Caco-2 (cell line): ENCODE data around the gene ID3. TPM values are rescaled to one million over a fixed set of nuclear protein-coding genes. Genes with fewer than 3 reads are reported as not detected.

Experiments used
- BruUV-seq: library from RNA; stranded (reverse); fragments of 400-500 nt; replicated peaks from 2 replicates; lab custom pipeline; 2021; lab: Mats Ljungman, UMichigan
- CTCF ChIA-PET: fragments of 300-600 bp; sonication (Branson Sonifier 250); formaldehyde crosslinking; loops from one replicate; lab custom pipeline; 2022; ENCODE audit warnings: antibody characterized with exemption; lab: Charles Lee
- POLR2A ChIA-PET: fragments of 300-600 bp; sonication (Branson Sonifier 250); formaldehyde crosslinking; loops from one replicate; lab custom pipeline; 2022; ENCODE audit warnings: antibody characterized with exemption; lab: Charles Lee
- DNase-seq, 2 experiments: peaks; one replicate each; pipeline versions ENCODE4 v3.0.0 to v3.0.0-alpha.2; 2020 to 2022
- H3K27me3 ChIP-seq: replicated peaks from 2 replicates; pipeline ENCODE4 v1.6.0; 2011; ENCODE audit warnings: low read length; ENCODE audit not compliant: control insufficient read depth, insufficient read depth
- H3K36me3 ChIP-seq: 2 replicates; pipeline ENCODE4 v1.5.1; 2011; ENCODE audit warnings: low read length; ENCODE audit not compliant: control insufficient read depth, insufficient read depth
- H3K4me1 ChIP-seq: fragments of 250-450 bp; sonication (Bioruptor Pico); 2 replicates; pipeline ENCODE4 v1.5.1; 2020; ENCODE audit warnings: mild to moderate bottlenecking
- H3K4me3 ChIP-seq: 2 replicates; pipeline ENCODE4 v1.5.1; 2011; ENCODE audit warnings: low read depth, mild to moderate bottlenecking, control low read depth, low read length
- H3K9me3 ChIP-seq: fragments of 250-450 bp; sonication (Bioruptor Pico); 2 replicates; pipeline ENCODE4 v1.5.1; 2020; ENCODE audit warnings: mild to moderate bottlenecking, moderate library complexity
- H3K27ac Mint-ChIP-seq: one replicate; pipeline ENCODE4 v1.8.0; 2022; ENCODE audit warnings: mixed read lengths; ENCODE audit not compliant: unreplicated experiment
- H3K27me3 Mint-ChIP-seq: one replicate; pipeline ENCODE4 v1.8.0; 2022; ENCODE audit warnings: mixed read lengths; ENCODE audit not compliant: insufficient read depth, unreplicated experiment
- H3K36me3 Mint-ChIP-seq: one replicate; pipeline ENCODE4 v1.8.0; 2022; ENCODE audit warnings: mild to moderate bottlenecking, mixed read lengths; ENCODE audit not compliant: insufficient read depth, unreplicated experiment
- H3K4me1 Mint-ChIP-seq: one replicate; pipeline ENCODE4 v1.8.0; 2022; ENCODE audit warnings: low read depth, mixed read lengths; ENCODE audit not compliant: unreplicated experiment
- H3K4me3 Mint-ChIP-seq: one replicate; pipeline ENCODE4 v1.8.0; 2022; ENCODE audit warnings: mild to moderate bottlenecking, moderate library complexity, mixed read lengths; ENCODE audit not compliant: unreplicated experiment
- H3K9me3 Mint-ChIP-seq: one replicate; pipeline ENCODE4 v1.8.0; 2022; ENCODE audit warnings: mixed read lengths; ENCODE audit not compliant: unreplicated experiment
- intact Hi-C: fragments of 100-400 bp; cut with micrococcal nuclease; formaldehyde crosslinking; loops from one replicate; pipeline ENCODE4 v1.10.0; 2022; ENCODE audit not compliant: unreplicated experiment
- total RNA-seq: library from RNA; stranded (reverse); gene quantifications from 2 replicates; pipeline ENCODE4 v1.2.3, GENCODE V29; 2022
- TF ChIP-seq, protein P1 (sequence below), 2 experiments: fragments of 200-600 bp in 1 of 2; IDR thresholded peaks; 1 replicate in 1 of 2; 2 replicates in 1 of 2; pipeline versions ENCODE4 v1.5.1 to v1.8.0; 2011 to 2022; ENCODE audit warnings: antibody characterized with exemption in 1 of 2, control low read depth in 1 of 2, inconsistent platforms in 1 of 2, low read depth in 1 of 2, low read length in 1 of 2, mild to moderate bottlenecking in 1 of 2, moderate library complexity in 1 of 2; ENCODE audit not compliant: insufficient read depth in 1 of 2, severe bottlenecking in 1 of 2, unreplicated experiment in 1 of 2

ID3 gene
- total RNA-seq, 1 experiment from 2014 or later = 13.7 TPM

DNA sequence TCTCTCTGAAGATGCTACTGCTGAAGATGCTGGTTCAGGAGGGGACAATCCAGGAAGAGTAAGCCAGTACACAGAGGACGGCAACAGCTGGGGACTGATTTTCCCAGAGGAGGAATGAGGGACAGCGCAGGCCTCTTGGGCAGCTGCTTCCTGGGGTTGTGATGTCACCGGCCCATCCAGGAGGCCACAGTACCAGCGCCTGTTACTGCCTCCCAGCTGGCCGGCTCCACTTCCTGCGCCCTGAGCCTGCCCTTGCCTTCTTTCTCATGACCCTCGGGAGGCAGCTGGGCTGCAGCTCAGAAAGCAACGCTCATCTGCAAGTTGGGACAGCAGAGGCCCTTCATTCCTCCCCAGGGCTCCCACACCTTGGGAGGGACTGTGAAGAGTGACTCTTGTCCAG lies 21.9 kb upstream of the ID3 start:
- H3K36me3 Mint-ChIP-seq = peaks cover 5% of the 10 kb centered on the region
- TF ChIP-seq, protein P1, sequence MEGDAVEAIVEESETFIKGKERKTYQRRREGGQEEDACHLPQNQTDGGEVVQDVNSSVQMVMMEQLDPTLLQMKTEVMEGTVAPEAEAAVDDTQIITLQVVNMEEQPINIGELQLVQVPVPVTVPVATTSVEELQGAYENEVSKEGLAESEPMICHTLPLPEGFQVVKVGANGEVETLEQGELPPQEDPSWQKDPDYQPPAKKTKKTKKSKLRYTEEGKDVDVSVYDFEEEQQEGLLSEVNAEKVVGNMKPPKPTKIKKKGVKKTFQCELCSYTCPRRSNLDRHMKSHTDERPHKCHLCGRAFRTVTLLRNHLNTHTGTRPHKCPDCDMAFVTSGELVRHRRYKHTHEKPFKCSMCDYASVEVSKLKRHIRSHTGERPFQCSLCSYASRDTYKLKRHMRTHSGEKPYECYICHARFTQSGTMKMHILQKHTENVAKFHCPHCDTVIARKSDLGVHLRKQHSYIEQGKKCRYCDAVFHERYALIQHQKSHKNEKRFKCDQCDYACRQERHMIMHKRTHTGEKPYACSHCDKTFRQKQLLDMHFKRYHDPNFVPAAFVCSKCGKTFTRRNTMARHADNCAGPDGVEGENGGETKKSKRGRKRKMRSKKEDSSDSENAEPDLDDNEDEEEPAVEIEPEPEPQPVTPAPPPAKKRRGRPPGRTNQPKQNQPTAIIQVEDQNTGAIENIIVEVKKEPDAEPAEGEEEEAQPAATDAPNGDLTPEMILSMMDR (IDR thresholded peaks at IDR 0.05; ENCODE audit: insufficient read depth in 1 of 2, low read depth in 1 of 2, low read length in 1 of 2, severe bottlenecking in 1 of 2, unreplicated experiment in 1 of 2) = no peak
- H3K27ac Mint-ChIP-seq = no peak overlapping the region
- no peaks in the 10 kb centered on the region for H3K27me3 ChIP-seq
- no peaks in the 10 kb centered on the region for H3K27me3 Mint-ChIP-seq
- peaks cover 25% of the 10 kb centered on the region for H3K4me1 ChIP-seq
- no peaks in the 10 kb centered on the region for H3K9me3 ChIP-seq
- DNase-seq = no peak
- POLR2A ChIA-PET = no interaction called here
- intact Hi-C loops = no loop called here
- H3K4me3 Mint-ChIP-seq = no peak overlapping the region
- BruUV-seq = no TSS peak
- H3K4me3 ChIP-seq = no peak overlapping the region
- H3K9me3 Mint-ChIP-seq = no peaks in the 10 kb centered on the region
- CTCF ChIA-PET = interaction anchor here (0.6 to 1.4 kb wide), 4 partner anchors 9 to 56 kb away, joined by 3 to 5 read pairs (median 3); partner anchors contain the start of gene ID3
- no peaks in the 10 kb centered on the region for H3K36me3 ChIP-seq
- peaks cover 17% of the 10 kb centered on the region for H3K4me1 Mint-ChIP-seq

DNA sequence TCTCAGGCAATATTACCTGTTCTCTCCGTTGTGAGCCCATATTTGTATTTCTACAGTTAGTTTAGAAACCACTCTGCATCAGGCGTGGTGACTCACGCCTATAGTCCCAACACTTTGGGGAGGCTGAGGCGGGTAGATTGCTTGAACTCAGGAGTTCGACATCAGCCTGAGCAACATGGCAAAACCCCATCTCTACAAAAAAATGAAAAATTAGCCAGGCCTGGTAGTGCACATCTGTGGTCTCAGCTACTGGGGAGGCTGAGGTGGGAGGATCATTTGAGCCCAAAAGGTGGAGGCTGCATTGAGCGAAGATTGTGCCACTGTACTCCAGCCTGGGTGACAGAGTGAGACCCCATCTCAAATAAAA lies 19.7 kb upstream of the ID3 start:
- POLR2A ChIA-PET = interaction anchor here (0.6 kb wide), 1 partner anchor 48 kb away, joined by 9 read pairs; no protein-coding TSS in a partner anchor
- no peaks in the 10 kb centered on the region for H3K36me3 ChIP-seq
- intact Hi-C loops = no loop called here

DNA sequence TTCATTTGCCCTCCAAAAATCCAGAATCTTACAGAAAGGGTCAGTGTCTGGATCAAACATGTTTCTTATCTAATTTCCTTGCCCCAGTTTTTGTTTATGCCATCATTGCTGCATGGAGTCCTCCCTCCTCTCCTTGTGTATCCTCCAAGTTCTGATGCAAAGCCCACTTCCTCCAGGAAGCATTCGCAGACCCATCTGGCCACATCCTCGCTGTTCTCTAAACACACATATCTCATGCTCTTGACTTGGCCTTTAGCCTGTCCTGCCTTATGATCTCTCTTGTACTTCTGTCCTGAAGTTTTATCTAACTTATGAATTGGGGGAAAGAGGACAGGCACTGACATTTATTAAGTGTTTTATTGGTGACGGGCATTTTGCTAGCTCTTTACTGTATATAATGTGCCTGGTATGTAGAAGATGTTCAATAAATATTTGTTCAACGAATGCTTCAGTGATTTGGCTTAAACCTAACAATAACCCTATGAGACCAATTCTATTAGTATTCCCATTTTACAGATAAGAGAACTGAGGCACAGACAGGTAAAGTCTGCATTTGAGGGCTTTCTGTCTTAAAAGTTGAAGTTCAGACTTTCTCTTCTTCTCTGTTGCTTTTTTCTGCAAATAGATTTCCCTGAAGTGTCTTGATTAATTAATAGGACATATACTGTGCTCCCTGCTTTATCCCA lies 19.2 kb upstream of the ID3 start:
- Histone ChIP-seq H3K36me3 (no peaks in the 10 kb centered on the region), H3K27me3 (no peaks in the 10 kb centered on the region), H3K4me1 (peaks cover 49% of the 10 kb centered on the region), H3K4me3 (no peak overlapping the region), H3K9me3 (no peaks in the 10 kb centered on the region)
- H3K36me3 Mint-ChIP-seq = peaks cover 5% of the 10 kb centered on the region
- peak overlapping the region; percentile 54 for H3K27ac Mint-ChIP-seq
- DNase-seq = no peak
- H3K27me3 Mint-ChIP-seq = no peaks in the 10 kb centered on the region
- BruUV-seq = no TSS peak
- intact Hi-C loops = no loop called here
- CTCF ChIA-PET = no interaction called here
- no peaks in the 10 kb centered on the region for H3K9me3 Mint-ChIP-seq
- TF ChIP-seq, protein P1 (IDR thresholded peaks at IDR 0.05; ENCODE audit: insufficient read depth in 1 of 2, low read depth in 1 of 2, low read length in 1 of 2, severe bottlenecking in 1 of 2, unreplicated experiment in 1 of 2) = no peak
- H3K4me1 Mint-ChIP-seq = peaks cover 30% of the 10 kb centered on the region
- peak overlapping the region; percentile 63 for H3K4me3 Mint-ChIP-seq
- POLR2A ChIA-PET = no interaction called here

More for the DNA sequence above, 19.7 kb upstream of the ID3 start:
- TF ChIP-seq, protein P1 (IDR thresholded peaks at IDR 0.05; ENCODE audit: insufficient read depth in 1 of 2, low read depth in 1 of 2, low read length in 1 of 2, severe bottlenecking in 1 of 2, unreplicated experiment in 1 of 2) = no peak
- no peak overlapping the region for H3K4me3 ChIP-seq
- H3K9me3 ChIP-seq = no peaks in the 10 kb centered on the region
- H3K4me3 Mint-ChIP-seq = no peak overlapping the region
- CTCF ChIA-PET = no interaction called here
- BruUV-seq = no TSS peak
- peak overlapping the region; percentile 54 for H3K27ac Mint-ChIP-seq
- no peaks in the 10 kb centered on the region for H3K9me3 Mint-ChIP-seq
- H3K27me3 ChIP-seq = no peaks in the 10 kb centered on the region
- no peak for DNase-seq
- no peaks in the 10 kb centered on the region for H3K27me3 Mint-ChIP-seq
- H3K4me1 Mint-ChIP-seq = peaks cover 30% of the 10 kb centered on the region
- H3K4me1 ChIP-seq = peaks cover 48% of the 10 kb centered on the region
- peaks cover 5% of the 10 kb centered on the region for H3K36me3 Mint-ChIP-seq
